KMS-11 (cell line): ENCODE results near the gene RFESD.

Experiments
- H2AFZ ChIP-seq: fragments of 200-600 bp; sonication (generic); 2 replicates; pipeline ENCODE4 v1.6.1; 2016; ENCODE audit warnings: antibody characterized with exemption, mixed run types, low read depth
- H3K27ac ChIP-seq: fragments of 200-600 bp; sonication (generic); 2 replicates; pipeline ENCODE4 v1.6.1; 2016; ENCODE audit warnings: mild to moderate bottlenecking, mixed run types
- H3K27me3 ChIP-seq: fragments of 200-600 bp; sonication (generic); 2 replicates; pipeline ENCODE4 v1.6.1; 2017; ENCODE audit warnings: mild to moderate bottlenecking, low read depth, mixed run types, moderate library complexity; ENCODE audit not compliant: insufficient read depth
- H3K36me3 ChIP-seq: fragments of 200-600 bp; sonication (generic); 2 replicates; pipeline ENCODE4 v1.6.1; 2017; ENCODE audit warnings: mild to moderate bottlenecking, mixed run types; ENCODE audit not compliant: insufficient read depth
- H3K4me1 ChIP-seq: fragments of 200-600 bp; sonication (generic); 2 replicates; pipeline ENCODE4 v1.6.1; 2016; ENCODE audit warnings: mild to moderate bottlenecking, low read depth, mixed run types; ENCODE audit not compliant: poor library complexity, severe bottlenecking
- H3K4me2 ChIP-seq: fragments of 200-600 bp; sonication (generic); 2 replicates; pipeline ENCODE4 v1.7.0; 2016; ENCODE audit warnings: mild to moderate bottlenecking, mixed run types
- H3K4me3 ChIP-seq: fragments of 200-600 bp; sonication (generic); IDR thresholded peaks from 2 replicates; pipeline ENCODE4 v1.6.1; 2017; ENCODE audit warnings: low read depth, low read length, mixed read lengths; ENCODE audit not compliant: insufficient read depth
- H3K79me2 ChIP-seq: fragments of 200-600 bp; sonication (generic); 2 replicates; pipeline ENCODE4 v1.6.1; 2016; ENCODE audit warnings: low read depth, mixed run types; ENCODE audit not compliant: insufficient read depth
- H3K9ac ChIP-seq: fragments of 200-600 bp; sonication (generic); 2 replicates; pipeline ENCODE4 v1.6.1; 2016; ENCODE audit warnings: mild to moderate bottlenecking, mixed run types
- H4K20me1 ChIP-seq: fragments of 200-600 bp; sonication (generic); 2 replicates; pipeline ENCODE4 v1.6.1; 2016; ENCODE audit warnings: mild to moderate bottlenecking, mixed run types; ENCODE audit not compliant: insufficient read depth
- TF ChIP-seq, protein P1 (sequence below): fragments of 200-600 bp; sonication (generic); conservative IDR thresholded peaks from 2 replicates; pipeline ENCODE4 v1.6.1; 2017; ENCODE audit warnings: low read depth, mild to moderate bottlenecking, antibody characterized with exemption, low read length, moderate library complexity, mixed read lengths

RFESD gene

DNA sequence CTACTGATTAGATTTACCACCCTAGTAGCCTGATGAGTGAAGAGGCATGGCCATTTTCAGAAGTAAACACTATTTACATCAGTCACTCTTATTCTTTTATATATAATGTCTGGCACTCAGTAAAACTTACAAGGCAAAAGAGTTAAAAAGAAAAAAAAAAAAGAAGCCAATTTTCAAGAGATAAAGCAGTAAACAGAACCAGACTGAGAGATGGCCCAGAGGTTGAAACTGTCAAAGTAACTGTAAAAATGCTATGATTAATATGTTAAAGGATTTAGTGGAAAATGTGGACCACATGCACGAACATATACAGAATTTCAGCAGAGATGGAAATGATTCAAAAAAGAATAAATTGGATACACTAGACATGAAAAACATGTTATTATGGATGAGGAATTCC, 33.1 kb upstream of the RFESD start:
- H3K79me2 ChIP-seq: no peaks in the 10 kb centered on the region
- no peak overlapping the region for H3K9ac ChIP-seq
- TF ChIP-seq, protein P1, sequence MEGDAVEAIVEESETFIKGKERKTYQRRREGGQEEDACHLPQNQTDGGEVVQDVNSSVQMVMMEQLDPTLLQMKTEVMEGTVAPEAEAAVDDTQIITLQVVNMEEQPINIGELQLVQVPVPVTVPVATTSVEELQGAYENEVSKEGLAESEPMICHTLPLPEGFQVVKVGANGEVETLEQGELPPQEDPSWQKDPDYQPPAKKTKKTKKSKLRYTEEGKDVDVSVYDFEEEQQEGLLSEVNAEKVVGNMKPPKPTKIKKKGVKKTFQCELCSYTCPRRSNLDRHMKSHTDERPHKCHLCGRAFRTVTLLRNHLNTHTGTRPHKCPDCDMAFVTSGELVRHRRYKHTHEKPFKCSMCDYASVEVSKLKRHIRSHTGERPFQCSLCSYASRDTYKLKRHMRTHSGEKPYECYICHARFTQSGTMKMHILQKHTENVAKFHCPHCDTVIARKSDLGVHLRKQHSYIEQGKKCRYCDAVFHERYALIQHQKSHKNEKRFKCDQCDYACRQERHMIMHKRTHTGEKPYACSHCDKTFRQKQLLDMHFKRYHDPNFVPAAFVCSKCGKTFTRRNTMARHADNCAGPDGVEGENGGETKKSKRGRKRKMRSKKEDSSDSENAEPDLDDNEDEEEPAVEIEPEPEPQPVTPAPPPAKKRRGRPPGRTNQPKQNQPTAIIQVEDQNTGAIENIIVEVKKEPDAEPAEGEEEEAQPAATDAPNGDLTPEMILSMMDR: no peak
- H3K4me1 ChIP-seq: peaks cover 8% of the 10 kb centered on the region
- no peaks in the 10 kb centered on the region for H4K20me1 ChIP-seq
- no peaks in the 10 kb centered on the region for H3K36me3 ChIP-seq
- H3K4me2 ChIP-seq: no peak overlapping the region
- no peak overlapping the region for H2AFZ ChIP-seq
- H3K27ac ChIP-seq: no peak overlapping the region
- H3K27me3 ChIP-seq: no peaks in the 10 kb centered on the region
- no peak overlapping the region for H3K4me3 ChIP-seq

DNA sequence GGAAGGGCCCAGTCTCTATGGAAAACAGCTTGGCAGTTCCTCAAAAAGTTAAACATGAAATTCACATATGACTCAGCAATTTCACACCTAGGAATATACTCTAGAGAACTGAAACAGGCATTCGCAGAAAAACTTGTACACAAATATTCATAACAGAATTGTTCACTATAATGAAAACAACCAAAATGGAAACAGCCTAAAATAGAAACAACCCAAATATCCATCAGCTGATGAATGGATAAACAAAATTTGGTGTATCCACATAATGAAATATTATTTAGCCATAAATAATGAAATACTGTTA, 31.5 kb upstream of the RFESD start:
- Histone ChIP-seq H3K79me2 (no peaks in the 10 kb centered on the region), H3K36me3 (no peaks in the 10 kb centered on the region), H2AFZ (no peak overlapping the region), H3K4me1 (peaks cover 18% of the 10 kb centered on the region), H3K9ac (no peak overlapping the region), H4K20me1 (no peaks in the 10 kb centered on the region), H3K4me3 (no peak overlapping the region), H3K27ac (no peak overlapping the region), H3K4me2 (no peak overlapping the region), H3K27me3 (no peaks in the 10 kb centered on the region)
- TF ChIP-seq, protein P1: no peak

DNA sequence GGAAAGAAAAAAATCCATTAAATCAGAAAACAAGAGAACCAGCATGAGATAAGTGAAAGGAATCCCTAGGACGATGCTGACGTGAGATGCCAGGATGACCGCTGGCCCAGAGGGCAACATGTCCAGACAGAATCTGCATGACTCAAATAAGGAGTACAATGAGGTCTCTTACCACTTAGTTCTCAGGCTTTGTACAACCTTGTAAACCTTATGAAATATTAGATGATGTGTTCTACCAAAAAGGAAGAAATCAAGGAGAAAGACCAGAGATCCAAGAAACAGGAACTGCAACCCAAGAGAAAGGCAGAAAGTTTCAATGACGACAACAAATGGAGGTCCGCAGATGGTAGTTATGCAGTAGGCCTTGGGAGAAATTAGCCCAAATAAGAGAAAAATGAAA, 29.5 kb upstream of the RFESD start:
- no peak overlapping the region for H3K27ac ChIP-seq
- H3K79me2 ChIP-seq: no peaks in the 10 kb centered on the region
- H3K9ac ChIP-seq: no peak overlapping the region
- H3K4me3 ChIP-seq: no peak overlapping the region
- no peak overlapping the region for H3K4me2 ChIP-seq
- H4K20me1 ChIP-seq: no peaks in the 10 kb centered on the region
- peaks cover 27% of the 10 kb centered on the region for H3K4me1 ChIP-seq
- H2AFZ ChIP-seq: no peak overlapping the region
- no peaks in the 10 kb centered on the region for H3K36me3 ChIP-seq
- TF ChIP-seq, protein P1: no peak
- no peaks in the 10 kb centered on the region for H3K27me3 ChIP-seq

DNA sequence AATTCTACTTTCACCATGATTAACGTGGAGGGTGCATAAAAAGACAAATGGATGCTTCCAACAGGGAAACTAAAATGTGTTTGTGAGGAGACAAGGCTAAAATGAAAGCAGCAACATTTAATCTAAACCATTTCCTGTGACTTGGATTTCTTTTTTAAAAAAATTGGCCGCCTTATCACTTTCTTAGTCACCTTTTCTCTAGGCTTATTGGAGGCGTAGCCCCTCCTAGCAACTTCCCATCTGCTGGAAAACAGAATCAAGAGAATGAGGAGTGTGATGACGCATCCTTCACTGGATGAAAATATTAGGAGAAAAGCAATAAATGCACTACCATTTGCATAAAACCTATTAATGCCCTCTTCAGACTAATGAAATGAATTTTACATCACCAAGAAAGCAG, 27.5 kb upstream of the RFESD start:
- no peaks in the 10 kb centered on the region for H3K36me3 ChIP-seq
- no peak overlapping the region for H3K9ac ChIP-seq
- H3K27me3 ChIP-seq: no peaks in the 10 kb centered on the region; the same call in 1 of the 2 replicates
- H3K4me2 ChIP-seq: peak overlapping the region; percentile 86
- no peak overlapping the region for H3K4me3 ChIP-seq
- no peak overlapping the region for H3K27ac ChIP-seq
- TF ChIP-seq, protein P1: no peak
- H2AFZ ChIP-seq: peak overlapping the region; percentile 97; the same call in 1 of the 2 replicates
- H3K4me1 ChIP-seq: peaks cover 29% of the 10 kb centered on the region
- H3K79me2 ChIP-seq: no peaks in the 10 kb centered on the region
- no peaks in the 10 kb centered on the region for H4K20me1 ChIP-seq

DNA sequence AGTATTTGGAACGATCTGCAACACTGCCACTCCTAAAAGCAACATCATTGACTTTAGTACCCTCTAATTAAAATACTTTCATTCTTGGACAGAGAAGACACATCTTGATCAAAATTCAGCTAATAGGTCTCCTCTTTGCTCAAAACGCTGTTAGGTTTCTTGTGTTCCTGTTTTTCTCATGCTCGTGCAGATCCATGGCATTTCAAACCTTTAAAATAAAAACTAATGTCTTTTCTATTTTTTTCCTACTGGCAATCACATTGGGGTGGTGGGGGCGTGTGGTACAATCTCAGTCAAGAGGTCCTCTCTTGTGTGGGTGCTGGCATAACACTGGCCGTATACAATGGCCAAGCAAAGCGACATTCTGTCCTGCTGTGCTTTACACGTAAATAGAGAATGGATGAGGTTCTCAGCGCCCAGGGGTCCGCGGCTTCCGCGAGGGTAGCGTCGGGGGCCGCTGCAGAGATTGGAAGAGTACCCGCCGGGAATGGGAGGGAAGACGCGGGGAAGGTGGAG, 27.0 kb upstream of the RFESD start:
- Histone ChIP-seq H3K9ac (peak overlapping the region; percentile 91; the same call in 1 of the 2 replicates), H3K4me1 (peaks cover 29% of the 10 kb centered on the region), H3K79me2 (no peaks in the 10 kb centered on the region), H3K36me3 (no peaks in the 10 kb centered on the region), H4K20me1 (no peaks in the 10 kb centered on the region), H3K27me3 (no peaks in the 10 kb centered on the region; the same call in 1 of the 2 replicates), H2AFZ (peak overlapping the region; percentile 97), H3K4me3 (no peak overlapping the region), H3K4me2 (peak overlapping the region; percentile 86), H3K27ac (no peak overlapping the region; the same call in 1 of the 2 replicates)
- TF ChIP-seq, protein P1: no peak
